ENCODE data around the gene TCF12.

GRCh38 chr15:57328479-57328878 is 410.0 kb downstream of the TCF12 start:
- TF ChIP-seq EP300 (IDR thresholded peaks at IDR 0.05; ENCODE audit: borderline replicate concordance) (no peak), RAD21 (IDR thresholded peaks at IDR 0.05; ENCODE audit: low read depth) (no peak), REST (IDR thresholded peaks at IDR 0.05; ENCODE audit: low read depth) (no peak)
